Lung microvascular endothelial cell (primary cell): Measurements from ENCODE around the gene CPNE9. TPM values are rescaled to one million over a fixed set of nuclear protein-coding genes. Genes with fewer than 3 reads are reported as not detected.
A peak's percentile ranks its signal among the peaks of the same experiment; 100 is the strongest.

Experiments
- DNase-seq, 2 donors: peaks; one replicate each; pipeline versions ENCODE4 v3.0.0 to v3.0.0-alpha.2; 2010; ENCODE audit warnings: low read depth in 2 of 2
- total RNA-seq: library from RNA; depleted of rRNA; stranded (reverse); fragments of >200 nt; gene quantifications from 2 replicates; pipeline ENCODE4 v1.2.1, GENCODE V29; 2014

The CPNE9 gene
- total RNA-seq, 1 donor from 2014 or later, result not detected

DNA sequence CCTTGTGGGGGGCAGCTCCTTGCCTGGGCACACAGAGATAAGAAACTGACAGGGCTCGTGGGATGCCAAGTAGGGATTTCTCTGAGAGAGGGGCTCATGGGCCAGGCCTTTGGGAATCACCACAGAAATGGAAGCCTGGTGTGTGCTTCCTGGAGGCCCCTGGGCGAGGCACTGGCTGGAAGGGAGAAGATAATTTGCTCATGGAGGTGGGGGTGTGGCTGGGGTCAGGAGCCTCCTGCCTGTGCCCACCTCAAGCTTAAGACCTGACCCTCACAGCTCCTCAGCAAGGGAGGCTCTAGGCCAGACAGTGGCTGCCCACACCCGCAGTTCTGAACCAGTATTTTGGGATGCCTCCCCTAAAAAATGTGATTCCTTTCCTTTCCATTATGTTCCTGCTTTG is 16.9 kb upstream of the CPNE9 start:
- no peak for DNase-seq

DNA sequence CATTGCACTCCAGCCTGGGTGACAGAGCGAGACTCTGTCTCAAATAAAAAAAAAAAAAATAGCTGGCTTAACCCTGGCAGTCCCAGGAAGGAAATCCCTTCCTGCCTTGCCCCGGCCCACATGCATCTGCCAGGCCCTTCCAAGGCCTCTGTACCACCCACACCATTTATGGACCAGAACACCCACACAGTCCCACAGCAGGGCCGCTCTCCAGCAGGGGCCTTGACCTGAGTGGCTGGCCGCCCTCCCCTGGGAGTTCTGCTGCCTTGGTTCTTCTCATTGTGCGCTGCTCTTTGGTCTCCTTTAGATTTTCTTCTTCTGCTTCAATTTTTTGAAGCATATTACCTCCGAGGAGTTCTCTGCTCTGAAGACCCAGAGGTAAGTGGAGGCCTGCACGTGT is 16.1 kb upstream of the CPNE9 start:
- no peak for DNase-seq

DNA sequence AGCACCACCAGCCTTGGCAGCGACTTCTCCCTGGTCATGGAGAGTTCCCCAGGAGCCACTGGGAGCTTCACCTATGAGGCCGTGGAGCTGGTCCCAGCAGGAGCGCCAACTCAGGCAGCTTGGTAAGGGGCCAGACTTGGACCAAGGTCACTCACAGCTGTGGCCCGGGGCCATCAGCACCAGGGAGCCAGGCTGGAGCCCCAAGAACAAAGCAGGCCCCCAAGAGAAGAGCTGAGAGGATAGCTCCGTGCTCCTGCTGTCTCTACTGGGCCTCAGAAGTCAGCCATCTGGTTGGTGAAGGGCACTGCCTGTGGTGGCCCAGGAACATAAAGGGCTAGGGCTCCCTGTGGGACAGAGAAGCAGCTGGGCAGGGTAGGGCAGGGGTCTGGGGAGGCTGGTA is 14.7 kb upstream of the CPNE9 start:
- DNase-seq, result no peak

DNA sequence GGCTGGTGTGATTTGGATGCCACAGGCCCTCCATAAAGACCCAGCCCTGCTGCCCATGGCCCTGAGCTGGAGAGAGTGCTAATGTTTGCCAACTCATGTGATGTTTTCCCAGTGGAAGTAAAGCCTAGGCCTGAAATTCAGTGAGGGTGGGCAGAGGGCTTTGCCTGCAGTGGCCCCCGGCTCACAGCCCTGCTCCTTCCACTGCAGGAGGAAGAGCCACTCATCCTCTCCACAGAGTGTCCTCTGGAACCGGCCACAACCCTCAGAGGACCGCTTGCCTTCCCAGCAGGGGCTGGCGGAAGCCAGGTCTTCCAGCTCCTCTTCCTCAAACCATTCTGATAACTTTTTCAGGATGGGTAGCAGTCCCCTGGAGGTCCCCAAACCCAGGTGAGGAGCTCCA is 13.9 kb upstream of the CPNE9 start:
- no peak for DNase-seq

DNA sequence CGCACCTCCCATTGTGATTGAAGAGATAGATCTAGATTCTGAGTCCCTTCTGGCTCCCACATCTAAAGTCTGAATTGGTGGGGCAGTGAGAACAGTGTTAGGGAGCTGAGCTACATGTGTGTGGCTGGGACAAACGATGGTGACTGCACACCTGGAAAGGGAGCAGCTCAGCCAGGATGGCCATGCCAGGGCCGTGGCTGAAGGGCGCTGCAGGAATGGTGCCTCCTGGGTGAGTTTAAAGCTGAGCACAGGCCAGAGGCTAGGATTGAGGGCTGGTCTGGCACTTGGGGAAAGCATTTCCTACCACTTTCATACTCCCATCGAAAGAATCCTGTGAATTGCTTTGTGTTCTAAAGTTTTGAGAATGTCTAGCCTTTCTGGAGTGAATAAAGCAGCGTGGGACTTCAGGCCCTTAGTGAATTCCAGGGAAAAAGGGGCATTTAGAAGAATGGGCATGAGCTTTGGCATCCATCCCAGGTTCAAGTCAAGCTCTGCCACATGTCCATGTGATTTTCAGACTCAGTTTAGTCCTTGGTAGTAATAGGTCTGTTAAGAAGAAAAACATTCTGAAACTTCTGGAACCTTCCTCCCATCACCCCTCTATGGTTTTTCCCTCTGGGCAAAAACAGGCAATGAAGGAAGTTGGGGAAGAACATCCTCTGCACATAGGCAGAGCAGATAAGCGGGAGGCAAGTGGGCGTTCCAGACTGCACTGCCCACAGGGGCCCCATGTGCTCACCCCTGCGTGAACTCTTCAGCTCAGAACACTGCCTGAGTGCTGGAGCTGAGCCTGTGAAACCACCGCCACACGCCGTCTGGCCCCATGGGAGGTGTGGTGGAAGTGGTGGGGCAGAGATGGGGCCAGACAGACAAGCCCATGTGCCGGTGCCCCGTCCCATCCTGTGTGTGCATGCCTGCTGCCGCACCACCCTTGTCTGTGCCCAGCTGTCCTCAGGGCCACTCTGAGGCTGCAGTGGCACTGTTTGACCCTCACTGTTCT is 12.9 kb upstream of the CPNE9 start:
- no peak for DNase-seq

DNA sequence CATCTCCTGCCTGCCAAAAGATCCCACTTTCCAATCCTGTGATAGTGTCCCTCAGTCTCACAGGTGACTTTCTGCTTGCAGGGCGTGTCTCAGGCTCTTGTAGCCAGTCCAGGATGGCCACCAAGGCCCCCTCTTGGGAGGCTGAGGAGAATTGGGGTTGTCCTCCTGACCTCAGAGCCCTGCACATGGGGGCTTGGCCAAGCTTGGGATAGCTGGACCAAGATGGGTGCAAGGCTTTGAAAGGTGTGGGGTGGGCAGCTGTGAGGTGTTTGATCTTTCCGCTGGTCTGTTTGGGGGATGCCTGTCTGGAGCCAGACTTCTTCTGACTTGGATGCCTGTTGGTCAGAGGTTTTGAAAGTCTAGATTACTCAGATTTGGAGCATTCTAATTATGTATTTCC is 12.0 kb upstream of the CPNE9 start:
- no peak for DNase-seq

DNA sequence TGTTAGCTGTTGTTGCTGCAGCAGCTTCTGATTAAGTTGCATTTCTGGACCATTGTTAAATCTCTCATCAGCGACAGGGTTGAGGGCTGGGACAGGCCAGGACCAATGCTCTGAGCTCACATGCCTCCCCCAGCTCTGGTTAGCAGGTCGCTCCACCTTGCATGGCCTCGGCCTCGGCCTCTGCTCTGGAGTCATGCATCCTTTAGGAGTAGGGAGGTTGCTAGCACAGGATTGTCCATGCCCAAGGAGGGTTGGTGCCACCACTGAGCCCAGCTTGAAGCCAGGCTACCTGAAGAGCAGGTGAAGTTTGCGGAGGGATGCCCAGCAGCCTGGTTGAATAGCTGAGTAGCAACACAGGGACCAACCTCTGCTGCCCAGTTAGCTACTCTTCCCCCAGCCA is 11.2 kb upstream of the CPNE9 start:
- no peak for DNase-seq

DNA sequence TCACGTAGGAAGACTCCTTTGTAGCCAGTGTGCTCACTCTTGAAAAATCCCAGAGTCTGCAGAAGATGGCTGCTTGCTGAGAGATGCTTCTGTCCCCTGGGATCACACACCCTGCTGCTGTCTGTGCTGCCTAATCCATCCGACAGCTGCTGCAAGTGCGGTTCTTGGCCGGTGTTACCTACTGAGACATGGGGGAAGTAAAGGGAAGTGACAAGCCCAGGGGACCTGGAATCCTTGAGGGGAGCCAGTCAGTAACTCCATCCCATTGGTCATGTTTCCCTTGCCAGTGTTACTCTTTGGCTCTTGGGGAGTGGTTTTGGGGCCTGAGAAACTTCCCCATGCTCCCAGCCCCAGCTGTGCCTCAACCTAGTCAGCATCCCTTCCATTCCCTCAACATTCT is 8.3 kb upstream of the CPNE9 start:
- no peak for DNase-seq

DNA sequence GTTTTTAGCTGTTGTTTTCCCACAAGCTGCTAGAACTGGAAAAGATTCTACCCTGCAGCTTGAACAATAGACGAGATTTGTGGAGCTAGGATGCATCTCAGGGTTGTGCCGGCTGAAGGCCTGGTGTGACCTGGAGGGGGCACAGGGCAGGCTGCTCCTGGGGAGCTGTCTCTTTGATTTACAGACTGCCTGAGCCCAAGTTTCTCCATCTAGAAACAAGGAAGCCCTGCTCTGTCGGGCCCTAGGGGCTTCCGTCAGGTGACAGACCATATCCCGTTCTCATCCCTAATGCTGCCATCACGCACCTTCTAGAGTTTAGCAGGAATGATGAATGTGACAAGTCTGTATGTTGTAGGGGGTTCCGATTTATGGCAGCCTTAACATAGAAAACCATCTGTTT is 7.9 kb upstream of the CPNE9 start:
- DNase-seq, result no peak

DNA sequence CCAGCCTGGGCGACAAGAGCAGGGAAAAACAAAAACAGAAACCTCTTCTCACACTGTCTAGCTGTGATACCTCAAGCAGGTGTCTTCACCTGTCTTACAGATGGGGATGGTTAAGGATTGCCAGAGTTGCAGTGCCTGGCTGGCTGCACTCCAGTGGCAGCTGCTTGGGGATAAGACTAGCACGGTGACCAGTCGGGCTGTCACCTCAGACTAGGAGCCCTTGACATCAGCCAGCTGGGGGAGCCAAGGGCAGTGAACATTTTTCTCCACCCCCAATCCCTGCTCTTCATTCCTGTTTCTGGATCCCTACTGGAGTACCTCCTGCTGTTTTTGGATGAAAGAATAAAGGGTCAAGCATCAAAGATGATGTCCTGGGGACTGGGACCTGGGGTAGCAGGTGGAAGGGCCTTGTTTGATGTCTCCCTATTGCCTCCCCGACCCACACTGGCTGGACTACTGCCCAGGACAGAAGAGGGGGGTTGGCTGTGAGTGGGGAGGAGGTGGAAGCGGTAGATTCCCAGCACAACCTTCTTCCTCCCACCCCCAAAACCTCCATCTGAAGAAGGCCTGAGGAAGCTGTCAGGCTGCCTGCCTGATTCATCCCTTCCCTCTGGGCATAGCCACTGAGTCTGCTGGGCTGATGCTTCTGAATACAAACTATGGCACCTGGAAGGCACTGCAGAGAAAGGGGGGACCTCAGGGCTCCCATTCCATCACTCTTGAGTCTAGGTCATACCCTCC is 7.0 kb upstream of the CPNE9 start:
- DNase-seq, result no peak

DNA sequence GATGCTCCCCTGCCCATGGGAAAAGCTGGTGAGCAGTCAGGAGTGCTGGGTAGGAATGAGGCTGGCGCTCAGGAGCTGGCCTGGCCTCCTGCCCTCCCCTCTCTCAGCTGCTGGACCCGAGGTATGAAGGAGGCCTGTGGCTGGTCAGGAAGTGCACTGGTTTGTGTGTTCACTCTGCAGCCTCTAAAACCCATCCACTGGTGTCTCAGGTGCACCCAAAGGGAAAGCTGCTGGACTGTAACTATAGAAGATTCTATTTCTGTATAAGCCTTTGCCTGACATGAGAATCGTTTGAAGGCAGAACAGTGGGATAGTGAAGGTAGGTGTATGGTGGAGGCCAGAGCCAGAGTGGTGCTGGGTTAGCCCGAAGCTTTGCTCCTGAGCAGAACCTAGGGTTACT is 5.7 kb upstream of the CPNE9 start:
- no peak for DNase-seq

DNA sequence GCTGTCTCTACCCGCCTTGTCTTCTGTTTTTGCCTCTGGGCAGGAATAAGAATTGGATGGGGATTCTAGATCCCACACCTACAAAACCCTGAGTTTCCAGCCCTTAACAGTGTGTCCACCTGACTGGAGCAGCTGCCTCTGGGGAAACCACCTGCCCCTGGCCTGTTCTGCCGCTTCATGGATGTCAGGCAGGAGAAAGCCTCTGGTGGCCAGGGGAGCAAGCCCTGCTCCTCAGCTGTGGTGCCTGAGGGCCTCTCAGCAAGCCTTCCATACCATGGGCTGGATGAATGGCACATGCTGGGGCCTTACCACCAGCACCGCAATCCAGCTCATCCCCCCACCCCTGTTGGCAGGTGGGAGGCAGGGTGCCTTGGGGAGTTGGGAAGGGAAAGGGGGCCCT is 5.3 kb upstream of the CPNE9 start:
- no peak for DNase-seq

DNA sequence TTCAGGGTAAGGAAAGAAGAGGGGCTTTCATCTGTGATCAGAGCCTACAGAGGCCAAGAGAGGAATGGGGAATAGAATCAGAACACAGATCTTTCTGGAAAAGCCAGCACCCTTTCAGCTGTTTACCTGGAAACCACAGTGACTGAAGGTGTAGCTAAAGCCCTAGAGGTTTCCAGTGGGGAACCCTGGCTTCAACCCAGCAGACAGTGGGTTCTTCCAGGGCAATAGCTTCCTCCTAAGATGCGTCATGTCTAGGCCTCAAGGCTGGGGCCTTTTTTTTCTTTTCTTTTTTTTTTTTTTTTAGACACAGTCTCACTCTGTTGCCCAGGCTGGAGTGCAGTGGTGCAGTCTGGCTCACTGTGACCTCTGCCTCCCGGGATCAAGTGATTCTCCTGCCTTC is 3.1 kb upstream of the CPNE9 start:
- DNase-seq, result no peak

DNA sequence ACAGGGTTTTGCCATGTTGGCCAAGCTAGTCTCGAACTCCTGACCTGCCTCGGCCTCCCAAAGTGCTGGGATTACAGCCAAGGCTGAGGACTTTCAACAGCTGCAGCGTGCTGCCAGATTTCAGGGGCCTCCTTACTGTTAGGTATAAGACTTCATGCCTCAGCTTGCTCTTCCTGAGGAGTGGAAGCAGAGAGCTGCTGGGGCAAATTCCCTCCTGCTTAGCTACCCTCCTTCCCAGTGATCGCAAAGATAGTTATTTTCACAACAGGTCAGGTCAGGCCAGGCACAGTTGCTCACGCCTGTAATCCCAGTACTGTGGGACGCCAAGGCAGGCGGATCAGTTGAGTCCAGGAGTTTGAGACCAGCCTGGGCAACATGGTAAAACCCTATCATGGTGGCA is 2.6 kb upstream of the CPNE9 start:
- no peak for DNase-seq

DNA sequence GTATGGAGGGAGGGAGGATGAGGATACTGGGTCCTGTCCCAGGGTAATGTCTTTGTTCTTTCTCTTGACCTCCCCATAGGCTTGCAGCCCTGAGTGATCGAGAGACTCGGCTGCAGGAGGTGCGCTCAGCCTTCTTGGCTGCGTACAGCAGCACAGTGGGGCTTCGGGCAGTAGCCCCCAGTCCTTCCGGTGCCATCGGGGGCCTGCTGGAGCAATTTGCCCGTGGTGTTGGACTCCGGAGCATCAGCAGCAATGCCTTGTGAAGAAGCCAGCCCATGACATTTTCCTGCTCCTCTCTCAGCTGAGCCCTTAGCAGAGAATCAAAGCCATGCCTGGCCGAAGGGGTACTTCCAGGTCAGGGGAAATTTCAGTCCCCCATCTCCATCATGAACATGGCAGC is 1.9 kb upstream of the CPNE9 start:
- DNase-seq, result no peak

DNA sequence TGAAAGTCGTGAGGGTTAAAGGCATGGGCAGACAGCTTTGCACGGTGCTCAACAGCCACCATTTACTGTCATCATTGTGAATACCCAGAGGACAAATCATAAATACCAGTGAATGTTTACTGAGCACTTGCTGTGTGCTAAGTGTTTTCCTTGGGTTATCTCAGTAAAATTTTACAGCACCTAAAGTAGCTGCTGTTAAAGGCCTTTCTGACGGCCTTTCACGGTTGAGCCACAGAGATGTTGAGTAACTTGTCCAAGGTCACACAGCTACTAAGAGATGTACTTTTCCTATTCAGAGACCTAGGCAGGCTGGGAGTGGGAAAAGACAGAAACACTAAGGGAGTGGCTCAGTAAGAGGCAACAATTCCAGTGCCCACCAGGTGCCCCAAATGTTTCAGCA is 393 bp upstream of the CPNE9 start:
- no peak for DNase-seq

DNA sequence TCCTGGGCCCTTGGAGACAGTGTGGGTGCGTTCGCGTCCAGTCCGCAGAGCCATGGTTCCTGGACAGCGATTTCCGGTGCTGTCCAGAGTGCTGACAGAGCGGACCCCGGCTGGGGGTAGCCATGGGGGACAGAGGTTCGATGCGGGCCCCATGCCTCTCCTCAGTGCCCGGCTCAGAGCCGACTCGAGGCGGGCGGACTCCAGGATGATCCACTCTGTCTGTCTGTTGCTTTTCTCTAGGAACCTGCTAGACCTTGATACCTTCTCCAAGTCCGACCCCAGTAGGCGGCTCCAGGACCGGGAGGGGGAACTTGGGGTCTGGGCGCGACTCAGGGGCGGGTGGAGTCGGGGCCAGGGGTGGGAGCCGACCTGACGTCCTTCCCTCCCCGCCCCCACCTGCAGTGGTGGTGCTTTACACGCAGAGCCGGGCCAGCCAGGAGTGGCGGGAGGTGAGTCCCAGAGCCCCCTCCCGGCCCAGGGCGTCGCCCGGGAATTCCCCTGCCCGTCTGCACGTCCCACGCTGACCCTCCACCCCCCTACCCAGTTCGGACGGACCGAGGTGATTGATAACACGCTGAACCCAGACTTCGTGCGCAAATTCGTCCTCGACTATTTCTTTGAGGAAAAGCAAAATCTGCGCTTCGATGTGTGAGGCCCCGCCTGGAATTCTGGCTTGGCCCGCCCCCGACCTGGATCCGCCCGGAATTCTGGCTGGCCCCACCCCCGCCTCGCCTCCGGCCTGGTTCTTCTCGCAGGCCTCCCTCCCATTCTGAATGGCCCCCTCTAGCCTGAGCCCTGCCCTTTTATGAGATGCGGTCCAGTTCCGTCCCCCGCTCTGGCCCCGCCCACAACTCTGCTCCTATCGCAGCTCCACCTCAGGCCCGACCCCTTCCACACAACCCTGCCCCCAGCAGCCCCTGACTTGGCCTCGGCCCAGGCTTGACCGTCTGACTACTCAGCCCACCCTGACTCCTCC is 1.0 kb downstream of the CPNE9 start:
- peak; percentile 35 to 42 for DNase-seq

DNA sequence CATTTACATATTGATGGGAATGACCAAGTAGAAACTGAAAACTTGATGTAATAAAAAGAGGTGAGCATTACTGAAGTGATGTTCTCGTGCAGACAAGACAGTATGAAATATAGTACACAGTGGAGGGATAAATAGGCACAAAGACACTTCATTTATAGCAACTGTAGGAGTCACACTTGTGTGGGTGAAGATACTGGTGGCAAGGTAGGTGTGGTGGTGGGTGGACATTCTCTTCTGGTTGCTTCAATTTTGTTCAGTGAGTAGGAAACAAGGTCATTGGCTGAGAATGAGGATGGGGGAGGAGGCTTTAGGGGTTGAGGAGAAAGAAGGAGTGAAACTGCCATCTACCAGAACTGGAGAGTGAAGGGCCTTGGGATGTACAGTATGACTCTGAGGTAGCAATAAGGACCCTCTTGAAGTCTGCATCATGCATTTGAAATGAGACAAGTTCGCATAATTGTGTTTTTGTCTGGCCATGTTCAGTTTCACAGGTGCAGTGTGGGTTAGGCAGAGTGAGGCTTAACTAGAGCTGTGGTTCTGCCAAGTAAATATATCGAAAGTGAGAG is 6.6 kb downstream of the CPNE9 start:
- DNase-seq, result no peak

DNA sequence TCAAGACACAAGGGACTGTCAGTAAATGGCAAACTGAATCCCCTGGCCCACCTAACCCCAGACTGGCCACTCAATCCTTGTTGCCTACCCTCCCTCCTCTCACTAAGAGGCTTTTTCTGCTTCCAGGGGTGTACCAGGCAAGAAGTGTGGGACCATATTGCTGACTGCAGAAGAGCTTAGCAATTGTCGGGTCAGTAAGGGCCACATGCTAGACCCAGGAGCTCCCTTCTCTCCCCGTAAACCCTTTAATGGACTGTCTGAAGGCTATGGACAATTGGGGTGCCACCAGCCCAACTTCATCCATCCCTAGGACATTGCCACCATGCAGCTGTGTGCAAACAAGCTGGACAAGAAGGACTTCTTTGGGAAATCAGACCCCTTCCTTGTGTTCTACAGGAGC is 8.8 kb downstream of the CPNE9 start:
- DNase-seq, result no peak

DNA sequence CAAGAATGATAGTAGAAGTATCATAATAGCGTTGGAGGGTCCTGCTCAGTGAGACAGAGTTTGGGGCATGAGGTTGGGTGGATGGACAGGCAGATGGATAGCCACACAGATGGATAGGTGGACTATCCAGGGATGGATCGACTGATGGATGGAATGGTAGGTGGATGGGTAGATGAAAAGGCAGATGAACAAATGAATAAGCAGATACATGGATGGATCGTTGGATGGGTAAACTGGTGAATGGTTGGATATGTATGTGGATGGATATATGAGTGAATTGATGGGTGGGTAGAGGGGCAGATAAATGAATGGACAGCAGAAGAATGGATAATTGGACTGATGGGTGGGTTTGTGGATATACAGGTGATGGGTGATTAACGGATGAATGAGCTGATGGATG is 9.5 kb downstream of the CPNE9 start:
- DNase-seq, result no peak

DNA sequence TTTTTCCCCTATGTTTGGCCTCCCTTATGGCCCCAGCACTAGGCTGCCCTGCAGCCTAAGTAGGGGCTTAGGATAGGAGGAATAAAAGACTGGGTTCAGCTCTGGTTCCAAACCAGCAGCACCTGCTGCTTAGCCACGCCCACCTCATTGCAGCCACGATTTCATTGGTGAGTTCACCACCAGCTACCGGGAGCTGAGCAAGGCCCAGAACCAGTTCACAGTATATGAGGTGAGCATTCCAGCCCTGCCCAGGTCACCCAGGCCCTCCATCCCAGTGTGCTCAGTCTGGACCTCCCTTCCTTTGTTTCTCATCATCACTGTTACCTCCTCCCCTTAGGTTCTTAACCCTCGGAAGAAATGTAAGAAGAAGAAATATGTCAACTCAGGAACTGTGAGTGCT is 11.5 kb downstream of the CPNE9 start:
- DNase-seq, result no peak
